ENCODE results near the gene ARPC1B. TPM values are rescaled to one million over a fixed set of nuclear protein-coding genes. Genes with fewer than 3 reads are reported as not detected.
A peak's percentile ranks its signal among the peaks of the same experiment; 100 is the strongest.
"Not testable (repeated sequence)": the region's sequence is repeated elsewhere in the genome, so short reads cannot be mapped to it uniquely, and the experiment has no call there.

ARPC1B gene
- 378 and 509 TPM in 2 replicates for total RNA-seq

DNA sequence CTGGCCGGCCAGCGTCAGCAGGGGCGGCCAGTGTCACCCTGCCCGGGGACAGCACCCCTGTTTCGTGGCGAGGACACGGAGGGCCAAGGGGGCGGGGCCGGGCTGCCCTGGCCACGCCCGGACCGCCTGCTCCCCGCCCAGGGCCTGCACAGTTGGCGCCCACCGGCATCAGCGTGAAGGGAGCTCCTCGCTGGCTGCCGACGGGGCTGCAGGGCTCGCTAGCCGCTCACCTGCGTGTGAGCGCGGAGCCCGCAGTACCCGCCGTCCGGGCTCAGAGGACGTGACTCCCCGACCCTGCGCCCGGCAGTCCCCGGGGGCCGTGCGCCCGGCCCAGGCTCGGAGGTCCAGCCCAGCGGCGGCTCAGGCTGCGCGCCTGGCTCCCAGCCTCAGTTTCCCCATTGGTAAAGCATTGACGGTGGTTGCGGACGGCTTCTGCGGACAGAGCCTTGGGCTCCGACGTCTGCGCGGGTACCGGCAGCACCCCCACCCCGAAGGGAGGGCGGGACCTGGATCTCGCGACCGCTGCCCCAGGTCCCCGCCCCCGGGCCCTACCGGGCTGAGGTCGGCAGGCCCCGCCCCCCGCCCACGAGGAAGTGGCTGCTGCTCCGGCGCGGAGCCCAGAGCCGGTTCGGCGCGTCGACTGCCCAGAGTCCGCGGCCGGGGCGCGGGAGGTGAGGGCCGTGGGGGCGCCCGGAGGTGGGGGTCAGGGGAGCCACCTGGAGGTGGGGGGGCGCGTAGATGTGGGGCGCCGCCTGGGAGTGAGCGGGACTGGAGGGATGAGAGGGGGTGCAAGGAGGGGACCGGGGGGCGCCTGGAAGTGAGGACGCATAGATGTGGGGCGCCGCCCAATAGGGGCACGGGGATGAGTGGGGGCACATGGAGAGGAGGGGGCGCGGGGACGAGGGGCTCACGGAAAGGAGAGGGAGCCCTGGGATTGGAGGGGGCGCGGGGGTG lies at the start of gene ARPC1B:
Gene ARPC1B, plus strand, starts transcription at position 620 of the 954 bp plus-strand sequence. CDS start 10,985 bp downstream, outside the sequence.
- H3K4me3 ChIP-seq (ENCODE audit: low read depth, low read length) = peak within 1 kb of the TSS; percentile 84
- DNase-seq (ENCODE audit: low read depth) = no peak
- TF ChIP-seq CTCF (conservative IDR thresholded peaks at IDR 0.05; ENCODE audit: low read depth, low read length) = no peak

- no peak for TF ChIP-seq CTCF (conservative IDR thresholded peaks at IDR 0.05; ENCODE audit: low read depth, low read length)
- peak overlapping the region; percentile 100 for H3K4me3 ChIP-seq (ENCODE audit: low read depth, low read length)
- DNase-seq (ENCODE audit: low read depth) = no peak
Measured at GRCh38 chr7:99325001-99325493, 49.5 kb upstream of the ARPC1B start.

DNA sequence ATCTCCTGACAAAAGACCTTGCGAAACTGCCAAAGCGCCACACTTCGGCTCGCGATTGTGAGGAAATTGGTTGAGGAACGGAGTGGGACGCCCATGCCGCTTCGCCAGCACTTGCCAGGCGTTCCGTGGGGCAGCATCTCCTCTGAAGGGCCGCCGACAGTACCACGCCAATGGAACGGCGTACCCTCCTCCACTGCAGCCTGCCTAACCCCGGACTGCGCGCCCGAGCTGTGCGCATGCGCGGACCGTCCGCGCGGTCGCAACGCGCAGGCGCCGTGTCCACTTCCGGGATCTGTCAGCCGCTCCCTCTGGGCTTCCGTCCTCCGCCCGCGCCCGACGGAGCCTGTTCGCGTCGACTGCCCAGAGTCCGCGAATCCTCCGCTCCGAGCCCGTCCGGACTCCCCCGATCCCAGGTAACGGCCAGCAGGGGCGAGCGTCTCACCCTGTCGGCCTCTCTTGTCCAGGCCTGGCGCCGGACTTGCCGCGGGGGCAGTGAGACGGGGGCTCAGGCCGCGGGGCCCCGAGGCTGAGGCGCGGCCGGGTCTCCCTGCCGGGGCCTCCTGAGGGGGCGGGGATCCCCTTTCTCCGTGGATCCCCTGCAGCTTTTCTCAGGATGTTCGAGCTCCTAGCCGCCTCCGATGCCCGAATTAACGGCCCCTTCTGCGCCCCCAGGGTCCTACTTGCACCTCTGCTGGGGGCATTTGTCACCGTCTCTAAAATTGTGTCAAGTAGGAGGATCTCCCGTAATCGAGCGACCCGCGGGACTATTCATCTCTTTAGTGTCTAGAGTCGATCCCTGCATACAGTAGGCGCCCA lies 48.7 kb upstream of the ARPC1B start, which contains the start of gene ARPC1A:
Gene ARPC1A, plus strand, starts transcription at position 307 of the 816 bp plus-strand sequence. CDS start 7,456 bp downstream, outside the sequence.
- DNase-seq (ENCODE audit: low read depth) = peak; percentile 48
- TF ChIP-seq CTCF (conservative IDR thresholded peaks at IDR 0.05; ENCODE audit: low read depth, low read length) = peak; percentile 34
- peak within 1 kb of the TSS; percentile 100 for H3K4me3 ChIP-seq (ENCODE audit: low read depth, low read length)

GRCh38 chr7:99326408-99326782 lies 48.1 kb upstream of the ARPC1B start:
- no peak for DNase-seq (ENCODE audit: low read depth)
- H3K4me3 ChIP-seq (ENCODE audit: low read depth, low read length) = peak overlapping the region; percentile 100
- TF ChIP-seq CTCF (conservative IDR thresholded peaks at IDR 0.05; ENCODE audit: low read depth, low read length) = no peak

DNA sequence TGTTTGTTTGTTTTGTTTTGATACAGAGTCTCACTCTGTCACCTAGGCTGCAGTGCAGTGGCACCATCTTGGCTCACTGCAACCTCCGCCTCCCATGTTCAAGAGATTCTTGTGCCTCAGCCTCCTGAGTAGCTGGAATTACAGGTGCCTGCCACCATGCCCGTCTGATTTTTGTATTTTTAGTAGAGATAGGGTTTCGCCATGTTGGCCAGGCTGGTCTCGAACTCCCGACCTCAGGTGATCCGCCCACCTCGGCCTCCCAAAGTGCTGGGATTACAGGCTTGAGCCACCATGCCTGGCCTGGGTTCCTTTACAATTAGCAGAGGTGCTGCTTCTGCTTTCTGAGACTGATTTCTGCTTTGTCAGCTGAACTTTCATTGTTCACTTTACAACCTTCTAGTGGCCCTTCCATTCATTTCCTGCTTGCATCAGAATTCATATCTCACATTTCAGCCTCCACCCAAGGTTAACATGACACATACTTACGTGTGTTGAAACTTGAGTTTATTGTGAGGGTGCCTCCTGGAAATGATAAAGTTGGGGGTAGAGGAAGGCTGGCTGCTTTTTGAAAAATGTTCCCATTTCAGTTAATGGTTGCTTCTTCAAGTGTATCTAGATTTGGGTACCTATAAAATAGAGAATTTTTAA lies 44.1 kb upstream of the ARPC1B start:
- H3K4me3 ChIP-seq (ENCODE audit: low read depth, low read length); DNase-seq (ENCODE audit: low read depth): not testable (repeated sequence)

DNA sequence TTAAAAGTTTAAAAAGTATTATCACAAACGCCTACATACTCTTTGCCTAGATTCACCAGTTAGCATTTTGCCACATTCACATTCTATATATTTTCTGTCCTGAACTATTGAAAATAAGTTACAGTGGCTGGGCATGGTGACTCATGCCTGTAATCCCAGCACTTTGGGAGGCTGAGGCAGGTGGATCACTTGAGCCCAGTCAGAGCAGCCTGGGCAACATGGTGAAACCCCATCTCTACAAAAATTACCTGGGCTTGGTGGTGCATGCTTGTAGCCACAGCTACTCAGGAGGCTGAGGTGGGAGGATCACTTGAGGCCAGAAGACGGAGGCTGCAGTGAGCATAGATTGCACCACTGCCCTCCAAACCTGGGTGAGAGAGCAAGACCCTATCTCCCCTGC lies 43.5 kb upstream of the ARPC1B start:
- DNase-seq (ENCODE audit: low read depth) = no peak
- no peak for TF ChIP-seq CTCF (conservative IDR thresholded peaks at IDR 0.05; ENCODE audit: low read depth, low read length)
- H3K4me3 ChIP-seq (ENCODE audit: low read depth, low read length) = no peak overlapping the region
